ENCODE measurements around the gene CHST9.
"Not testable (repeated sequence)": the region's sequence is repeated elsewhere in the genome, so short reads cannot be mapped to it uniquely, and the experiment has no call there.

CHST9 gene

DNA sequence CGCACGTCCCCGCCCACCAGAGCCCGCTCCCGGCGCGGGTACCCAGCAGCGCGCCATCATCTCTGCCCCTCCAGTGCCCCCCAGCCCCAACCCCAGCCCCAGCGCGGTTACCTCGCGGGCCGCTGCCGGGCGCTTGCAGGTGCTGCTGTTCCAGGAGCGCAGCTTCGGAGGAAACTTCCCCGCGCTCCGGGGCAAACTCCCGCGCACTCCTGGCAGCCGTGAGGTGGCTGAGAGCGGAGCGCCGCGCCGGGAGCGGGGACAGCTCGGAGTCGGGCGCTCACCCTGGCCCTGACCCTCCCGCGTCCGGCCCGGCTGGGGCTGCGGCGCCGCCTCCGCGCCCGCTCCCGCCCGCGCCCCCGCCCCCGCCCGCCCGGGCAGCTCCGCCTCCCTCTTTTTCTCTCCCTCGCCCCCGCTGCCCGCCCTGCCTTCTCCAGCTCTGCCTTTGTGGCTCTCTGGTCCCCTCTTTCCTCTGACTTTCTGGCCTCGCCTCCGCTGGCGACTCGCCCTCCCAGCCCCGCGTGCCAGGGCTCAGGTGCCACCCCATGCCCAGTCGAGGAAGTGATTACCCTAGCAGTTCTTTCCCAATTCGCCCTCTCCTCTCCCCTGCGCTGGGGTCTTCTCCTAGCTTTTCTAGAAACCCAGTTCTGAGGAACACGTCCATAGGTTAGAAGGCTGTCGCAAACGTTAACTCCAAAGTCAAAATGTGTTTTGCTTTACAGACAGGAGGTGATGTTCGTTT lies at the start of gene CHST9:
TSS of gene CHST9 (minus strand) at position 284 of the 739 bp plus-strand sequence. CDS start 42,499 bp downstream, outside the sequence.
- no peaks in the 10 kb centered on the region for H3K9me3 Mint-ChIP-seq
- H3K4me3 Mint-ChIP-seq: no peak within 1 kb of the TSS
- H3K4me1 Mint-ChIP-seq (ENCODE audit: low read depth): no peaks in the 10 kb centered on the region
- DNase-seq (ENCODE audit: low spot score): no peak
- H3K36me3 Mint-ChIP-seq (ENCODE audit: low read depth): no peaks in the 10 kb centered on the region
- peaks cover 24% of the 10 kb centered on the region for H3K27me3 Mint-ChIP-seq (ENCODE audit: low read depth)
- H3K27ac Mint-ChIP-seq: no peak within 1 kb of the TSS

- not testable (repeated sequence) for H3K27me3 Mint-ChIP-seq (ENCODE audit: low read depth)
- peaks cover 14% of the 10 kb centered on the region for H3K9me3 Mint-ChIP-seq
These were observed 47.2 kb upstream of the CHST9 start for GRCh38 chr18:27232355-27232754.

DNA sequence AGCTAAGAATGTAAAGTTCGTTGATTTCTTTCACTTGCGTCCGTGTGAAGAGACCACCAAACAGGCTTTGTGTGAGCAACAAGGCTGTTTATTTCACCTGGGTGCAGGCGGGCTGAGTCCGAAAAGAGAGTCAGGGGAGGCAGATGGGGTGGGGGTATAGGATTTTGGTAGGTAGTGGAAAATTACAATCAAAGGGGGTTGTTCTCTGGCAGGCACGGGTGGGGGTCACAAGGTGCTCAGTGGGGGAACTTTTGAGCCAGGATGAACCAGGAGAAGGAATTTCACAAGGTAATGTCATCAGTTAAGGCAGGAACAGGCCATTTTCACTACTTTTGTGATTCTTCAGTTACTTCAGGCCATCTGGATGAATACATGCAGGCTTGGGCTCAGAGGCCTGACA lies 46.6 kb upstream of the CHST9 start:
- H3K9me3 Mint-ChIP-seq: peaks cover 14% of the 10 kb centered on the region
- not testable (repeated sequence) for H3K4me3 Mint-ChIP-seq; H3K27ac Mint-ChIP-seq; H3K27me3 Mint-ChIP-seq (ENCODE audit: low read depth); H3K4me1 Mint-ChIP-seq (ENCODE audit: low read depth); H3K36me3 Mint-ChIP-seq (ENCODE audit: low read depth); DNase-seq (ENCODE audit: low spot score)

More at GRCh38 chr18:27232355-27232754, 47.2 kb upstream of the CHST9 start:
- not testable (repeated sequence) for H3K4me1 Mint-ChIP-seq (ENCODE audit: low read depth); DNase-seq (ENCODE audit: low spot score); H3K27ac Mint-ChIP-seq; H3K4me3 Mint-ChIP-seq; H3K36me3 Mint-ChIP-seq (ENCODE audit: low read depth)

DNA sequence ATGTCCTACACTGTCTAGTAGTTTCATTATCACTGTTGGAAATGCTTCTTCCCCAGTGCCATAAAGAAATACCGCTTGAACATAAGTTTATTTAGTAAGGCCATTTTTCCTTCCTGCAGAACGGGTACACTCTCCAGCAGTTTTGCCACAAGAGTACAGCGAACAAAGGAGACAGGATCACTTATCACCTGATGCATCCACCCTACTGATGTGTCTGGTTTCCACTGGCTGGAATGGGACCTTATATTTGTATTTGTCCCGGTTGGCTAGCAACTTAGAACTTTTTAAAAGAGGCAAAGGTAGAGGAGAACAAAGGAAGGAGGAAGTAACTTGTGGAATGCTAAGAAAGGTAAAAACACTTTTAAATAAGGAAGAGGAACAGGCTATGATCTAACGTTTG lies 46.1 kb upstream of the CHST9 start:
- not testable (repeated sequence) for H3K4me3 Mint-ChIP-seq; H3K27me3 Mint-ChIP-seq (ENCODE audit: low read depth); H3K4me1 Mint-ChIP-seq (ENCODE audit: low read depth); DNase-seq (ENCODE audit: low spot score); H3K27ac Mint-ChIP-seq; H3K36me3 Mint-ChIP-seq (ENCODE audit: low read depth)
- peaks cover 16% of the 10 kb centered on the region for H3K9me3 Mint-ChIP-seq

DNA sequence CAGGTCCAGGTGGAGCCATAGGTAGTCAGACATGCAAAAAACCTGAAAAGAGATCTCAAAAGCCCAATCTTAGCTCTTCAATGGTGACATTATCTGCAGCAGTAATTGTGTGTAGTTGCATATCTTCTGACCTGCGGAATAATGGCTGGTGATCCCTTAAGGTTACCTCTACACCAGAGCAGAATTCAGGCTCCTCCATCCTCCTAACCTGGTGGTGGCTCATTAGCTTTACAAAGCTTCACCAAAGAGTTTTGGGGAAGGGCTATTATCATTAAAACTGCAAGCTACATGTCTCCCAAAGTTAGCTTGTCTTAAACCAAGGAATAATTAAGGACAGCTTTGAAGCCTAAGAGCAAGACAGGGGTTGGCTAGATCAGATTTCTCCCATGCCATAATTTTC lies 42.6 kb upstream of the CHST9 start:
- Mint-ChIP-seq H3K4me3 (no peak overlapping the region), H3K36me3 (ENCODE audit: low read depth) (no peaks in the 10 kb centered on the region), H3K4me1 (ENCODE audit: low read depth) (no peaks in the 10 kb centered on the region), H3K9me3 (peaks cover 22% of the 10 kb centered on the region), H3K27ac (no peak overlapping the region), H3K27me3 (ENCODE audit: low read depth) (no peaks in the 10 kb centered on the region)
- no peak for DNase-seq (ENCODE audit: low spot score)

DNA sequence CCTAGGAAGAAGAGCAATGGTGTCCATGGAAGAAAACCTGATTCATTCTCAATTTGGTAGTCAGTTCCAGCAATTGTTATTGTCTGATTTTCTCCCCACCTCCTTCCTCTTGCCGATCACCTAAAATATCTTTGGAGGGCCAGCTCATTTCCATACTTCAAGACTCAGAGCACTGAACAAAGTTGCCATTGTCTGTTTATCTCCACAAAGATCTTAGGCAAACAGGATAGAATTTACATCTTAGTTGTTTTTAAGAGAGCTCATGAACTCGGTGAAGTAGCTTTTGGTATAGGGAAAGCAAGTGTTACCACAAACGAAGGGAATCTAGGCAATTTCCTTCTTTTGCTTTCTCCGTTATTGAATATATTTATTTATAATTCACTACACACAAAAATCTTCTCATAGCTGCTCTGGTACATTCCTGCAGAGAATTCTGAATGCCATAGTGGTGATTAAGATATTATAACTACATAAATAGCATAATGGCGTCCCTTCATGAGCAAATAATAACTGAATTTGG lies 41.5 kb upstream of the CHST9 start:
- Mint-ChIP-seq H3K4me3 (no peak overlapping the region), H3K27me3 (ENCODE audit: low read depth) (no peaks in the 10 kb centered on the region), H3K36me3 (ENCODE audit: low read depth) (no peaks in the 10 kb centered on the region), H3K4me1 (ENCODE audit: low read depth) (no peaks in the 10 kb centered on the region), H3K27ac (no peak overlapping the region), H3K9me3 (peaks cover 22% of the 10 kb centered on the region)
- no peak for DNase-seq (ENCODE audit: low spot score)

DNA sequence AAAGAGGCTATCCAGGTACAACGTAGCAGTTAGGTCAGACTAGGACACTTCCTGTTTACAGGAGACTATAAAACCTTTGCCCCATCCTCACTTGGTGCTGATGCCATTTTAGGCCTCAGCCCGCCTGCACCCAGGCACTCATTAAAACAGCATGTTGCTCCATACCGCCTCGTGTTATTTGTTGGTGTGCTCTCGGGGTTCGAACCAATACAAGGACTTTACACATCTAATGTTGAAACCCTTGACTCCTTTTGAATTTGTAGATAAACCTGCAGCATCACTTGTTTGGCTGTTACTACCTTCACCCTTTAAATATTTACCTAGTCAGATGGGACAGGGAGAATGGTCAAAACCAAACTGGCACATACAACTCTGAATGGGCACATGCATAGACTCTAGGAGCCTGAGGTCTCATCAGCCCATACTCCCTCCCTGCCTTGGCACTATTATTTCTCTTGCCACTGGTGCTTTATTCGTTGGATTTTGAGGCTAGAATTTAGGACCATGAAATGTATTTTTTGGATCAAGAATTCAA lies 40.9 kb upstream of the CHST9 start:
- Mint-ChIP-seq H3K27ac (no peak overlapping the region), H3K36me3 (ENCODE audit: low read depth) (no peaks in the 10 kb centered on the region), H3K27me3 (ENCODE audit: low read depth) (no peaks in the 10 kb centered on the region), H3K4me3 (no peak overlapping the region), H3K9me3 (peaks cover 16% of the 10 kb centered on the region), H3K4me1 (ENCODE audit: low read depth) (no peaks in the 10 kb centered on the region)
- no peak for DNase-seq (ENCODE audit: low spot score)

DNA sequence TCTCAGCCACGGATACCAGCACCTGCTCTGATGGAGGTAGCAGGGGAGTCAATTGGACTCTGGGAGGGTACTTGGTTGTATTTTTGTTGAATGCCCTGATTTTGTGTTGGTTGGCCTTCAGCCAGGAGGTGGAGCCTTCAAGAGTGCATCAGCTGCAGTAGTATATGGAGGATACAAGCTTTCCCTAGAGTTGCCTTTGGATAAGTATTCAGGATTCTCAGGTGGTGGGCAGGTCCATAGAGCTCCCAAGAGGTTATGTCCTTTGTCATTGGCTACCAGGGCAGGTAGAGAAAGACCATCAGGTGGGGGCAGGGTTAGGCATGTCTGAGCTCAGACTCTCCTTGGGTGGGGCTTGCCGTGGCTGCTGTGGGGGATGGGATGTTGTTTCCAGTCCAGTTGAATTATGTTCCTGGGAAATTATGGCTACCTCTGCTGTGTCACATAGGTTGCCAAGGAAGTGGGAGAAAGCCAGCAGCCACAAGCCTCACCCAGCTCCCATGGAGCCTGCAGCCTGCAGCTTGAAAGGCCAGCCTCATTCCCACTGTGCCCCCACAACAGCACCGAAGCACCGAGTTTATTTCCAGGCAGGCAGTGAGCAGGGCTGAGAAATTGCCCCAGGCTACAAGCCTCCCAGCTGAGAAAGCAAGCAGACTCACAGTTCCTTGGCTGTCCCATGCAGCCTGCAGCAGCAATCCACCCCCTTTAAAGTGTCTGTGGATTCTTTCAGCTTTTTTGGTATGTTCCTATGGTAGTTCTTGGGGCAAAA lies 38.6 kb upstream of the CHST9 start:
- H3K9me3 Mint-ChIP-seq: peaks cover 17% of the 10 kb centered on the region
- H3K27me3 Mint-ChIP-seq (ENCODE audit: low read depth): no peaks in the 10 kb centered on the region
- H3K27ac Mint-ChIP-seq: no peak overlapping the region
- no peak overlapping the region for H3K4me3 Mint-ChIP-seq
- no peak for DNase-seq (ENCODE audit: low spot score)
- H3K4me1 Mint-ChIP-seq (ENCODE audit: low read depth): no peaks in the 10 kb centered on the region
- no peaks in the 10 kb centered on the region for H3K36me3 Mint-ChIP-seq (ENCODE audit: low read depth)

- DNase-seq (ENCODE audit: low spot score): no peak
- H3K4me3 Mint-ChIP-seq: no peak overlapping the region
- no peaks in the 10 kb centered on the region for H3K27me3 Mint-ChIP-seq (ENCODE audit: low read depth)
- no peaks in the 10 kb centered on the region for H3K4me1 Mint-ChIP-seq (ENCODE audit: low read depth)
- H3K9me3 Mint-ChIP-seq: peaks cover 22% of the 10 kb centered on the region
- H3K36me3 Mint-ChIP-seq (ENCODE audit: low read depth): no peaks in the 10 kb centered on the region
- no peak overlapping the region for H3K27ac Mint-ChIP-seq
These were observed 29.7 kb upstream of the CHST9 start for GRCh38 chr18:27214831-27215230.

- Mint-ChIP-seq H3K27me3 (ENCODE audit: low read depth) (no peaks in the 10 kb centered on the region), H3K4me1 (ENCODE audit: low read depth) (no peaks in the 10 kb centered on the region), H3K27ac (no peak overlapping the region), H3K36me3 (ENCODE audit: low read depth) (no peaks in the 10 kb centered on the region), H3K9me3 (peaks cover 22% of the 10 kb centered on the region), H3K4me3 (no peak overlapping the region)
- no peak for DNase-seq (ENCODE audit: low spot score)
These were observed 28.1 kb upstream of the CHST9 start for GRCh38 chr18:27213123-27213717.

DNA sequence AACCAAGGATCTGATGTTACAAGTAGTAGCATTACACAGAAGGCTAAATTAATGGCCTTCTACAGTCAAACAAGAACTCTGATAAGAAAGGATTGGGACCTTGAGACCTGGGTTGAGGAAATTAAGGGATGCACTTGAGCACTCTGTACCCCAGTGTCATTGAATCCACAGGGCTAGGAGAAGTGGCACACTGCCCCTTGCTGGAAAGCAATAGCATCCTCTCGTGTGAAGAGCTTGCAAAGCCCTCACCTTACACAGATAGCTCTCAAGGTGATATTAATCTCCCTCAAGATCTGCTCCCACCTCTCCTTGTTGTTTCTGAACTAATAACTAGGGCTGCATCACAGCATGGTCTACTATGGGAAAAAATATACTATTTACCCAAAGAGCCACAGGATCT lies 26.5 kb upstream of the CHST9 start:
- H3K4me3 Mint-ChIP-seq: no peak overlapping the region
- H3K36me3 Mint-ChIP-seq (ENCODE audit: low read depth): no peaks in the 10 kb centered on the region
- H3K27ac Mint-ChIP-seq: no peak overlapping the region
- DNase-seq (ENCODE audit: low spot score): no peak
- H3K27me3 Mint-ChIP-seq (ENCODE audit: low read depth): no peaks in the 10 kb centered on the region
- H3K4me1 Mint-ChIP-seq (ENCODE audit: low read depth): no peaks in the 10 kb centered on the region
- H3K9me3 Mint-ChIP-seq: peaks cover 17% of the 10 kb centered on the region

- H3K9me3 Mint-ChIP-seq: peaks cover 14% of the 10 kb centered on the region
- H3K27ac Mint-ChIP-seq: no peak overlapping the region
- no peak overlapping the region for H3K4me3 Mint-ChIP-seq
- no peaks in the 10 kb centered on the region for H3K36me3 Mint-ChIP-seq (ENCODE audit: low read depth)
- DNase-seq (ENCODE audit: low spot score): no peak
- H3K4me1 Mint-ChIP-seq (ENCODE audit: low read depth): no peaks in the 10 kb centered on the region
- H3K27me3 Mint-ChIP-seq (ENCODE audit: low read depth): no peaks in the 10 kb centered on the region
These were observed 21.3 kb upstream of the CHST9 start for GRCh38 chr18:27206411-27206810.

GRCh38 chr18:27202741-27203140 lies 17.6 kb upstream of the CHST9 start:
- DNase-seq (ENCODE audit: low spot score): no peak
- H3K4me3 Mint-ChIP-seq: no peak overlapping the region
- H3K9me3 Mint-ChIP-seq: peaks cover 9% of the 10 kb centered on the region
- H3K4me1 Mint-ChIP-seq (ENCODE audit: low read depth): no peaks in the 10 kb centered on the region
- no peak overlapping the region for H3K27ac Mint-ChIP-seq
- H3K27me3 Mint-ChIP-seq (ENCODE audit: low read depth): no peaks in the 10 kb centered on the region
- no peaks in the 10 kb centered on the region for H3K36me3 Mint-ChIP-seq (ENCODE audit: low read depth)

GRCh38 chr18:27198036-27198435 lies 12.9 kb upstream of the CHST9 start:
- no peak for DNase-seq (ENCODE audit: low spot score)
- peaks cover 4% of the 10 kb centered on the region for H3K9me3 Mint-ChIP-seq
- no peaks in the 10 kb centered on the region for H3K36me3 Mint-ChIP-seq (ENCODE audit: low read depth)
- H3K27me3 Mint-ChIP-seq (ENCODE audit: low read depth): no peaks in the 10 kb centered on the region
- H3K4me1 Mint-ChIP-seq (ENCODE audit: low read depth): no peaks in the 10 kb centered on the region
- H3K27ac Mint-ChIP-seq: no peak overlapping the region
- no peak overlapping the region for H3K4me3 Mint-ChIP-seq

All from T-helper 2 cell treated with Interferon-gamma antibody and Interleukin-4, amounts not matched to agents 5 μg/mL and 100 μg/mL, for 36 hours (primary cell).